Umbilical cord (tissue), 2 donors: Measurements from ENCODE around the gene SLC30A10. TPM values are rescaled to one million over a fixed set of nuclear protein-coding genes. Genes with fewer than 3 reads are reported as not detected.
"Not testable (repeated sequence)": the region's sequence is repeated elsewhere in the genome, so short reads cannot be mapped to it uniquely, and the experiment has no call there.

Experiments used
- DNase-seq: peaks from one replicate; pipeline ENCODE4 v3.0.0-alpha.2; 2015; ENCODE audit warnings: low spot score
- total RNA-seq: library from RNA; depleted of rRNA; stranded (reverse); fragments of >200 nt; gene quantifications from one replicate; pipeline ENCODE4 v1.2.3, GENCODE V29; 2014; ENCODE audit warnings: low replicate concordance; ENCODE audit not compliant: insufficient read depth

The SLC30A10 gene
- 3.6 TPM for total RNA-seq

DNA sequence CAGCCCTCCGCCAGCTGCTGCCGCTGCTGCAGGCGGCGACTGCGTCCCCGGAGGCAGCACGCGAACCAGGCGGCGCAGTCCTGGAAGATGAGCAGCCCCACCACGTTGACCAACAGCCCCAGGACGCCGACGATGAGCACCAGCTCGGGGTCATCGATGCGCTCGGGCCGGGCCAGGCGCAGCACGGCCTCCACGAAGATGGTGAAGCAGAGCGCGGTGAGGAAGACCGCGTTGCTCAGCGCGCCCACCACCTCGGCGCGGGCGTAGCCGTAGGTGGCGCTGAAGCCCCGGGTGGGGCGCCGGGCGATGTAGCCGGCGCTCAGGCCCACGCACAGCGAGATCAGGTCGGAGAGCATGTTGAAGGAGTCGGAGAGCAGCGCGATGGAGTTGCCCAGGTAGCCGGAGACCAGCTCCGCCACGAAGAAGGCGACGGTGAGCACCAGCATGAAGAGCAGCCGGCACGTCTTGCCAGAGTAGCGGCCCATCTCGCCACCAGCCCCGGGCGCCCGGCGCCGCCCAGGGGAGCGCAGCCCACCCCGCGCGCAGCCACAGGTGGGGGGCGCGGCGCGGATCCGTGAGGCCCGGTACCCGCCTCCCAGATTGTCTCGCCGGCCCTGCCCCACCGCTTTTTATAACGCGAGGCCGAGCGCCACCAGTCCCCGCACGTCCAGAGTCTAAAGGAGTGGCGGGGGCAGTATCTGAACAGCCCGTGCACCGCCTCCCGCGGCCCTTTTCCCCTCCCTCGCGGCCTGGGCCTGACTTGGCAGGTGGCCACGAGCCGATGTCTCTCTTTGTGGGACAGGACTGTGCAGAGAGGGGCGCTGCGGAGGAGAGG is at the start of gene SLC30A10:
Gene SLC30A10 (minus strand): TSS at position 602 of the 835 bp plus-strand sequence. CDS start 117 bp downstream, at position 485.
- DNase-seq: no peak

DNA sequence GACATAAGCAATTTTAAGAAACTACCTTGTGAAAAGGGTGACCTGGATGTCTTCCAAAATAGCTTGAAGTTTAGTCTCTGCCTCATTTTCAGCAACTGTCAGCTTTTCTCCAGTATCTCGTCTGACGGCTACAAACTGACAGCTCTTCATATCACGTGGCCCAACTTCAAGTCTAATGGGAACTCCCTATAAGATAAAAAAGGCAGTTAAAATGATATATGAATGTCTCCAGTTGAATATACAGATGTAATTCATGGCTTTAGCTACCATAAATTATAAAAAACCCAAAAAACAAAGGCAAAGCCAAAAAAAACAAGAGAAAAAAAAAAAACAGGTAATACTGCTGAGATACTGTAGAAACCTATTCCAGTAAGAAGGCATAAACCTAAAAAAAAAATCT is 44.9 kb upstream of the SLC30A10 start:
- no peak for DNase-seq

DNA sequence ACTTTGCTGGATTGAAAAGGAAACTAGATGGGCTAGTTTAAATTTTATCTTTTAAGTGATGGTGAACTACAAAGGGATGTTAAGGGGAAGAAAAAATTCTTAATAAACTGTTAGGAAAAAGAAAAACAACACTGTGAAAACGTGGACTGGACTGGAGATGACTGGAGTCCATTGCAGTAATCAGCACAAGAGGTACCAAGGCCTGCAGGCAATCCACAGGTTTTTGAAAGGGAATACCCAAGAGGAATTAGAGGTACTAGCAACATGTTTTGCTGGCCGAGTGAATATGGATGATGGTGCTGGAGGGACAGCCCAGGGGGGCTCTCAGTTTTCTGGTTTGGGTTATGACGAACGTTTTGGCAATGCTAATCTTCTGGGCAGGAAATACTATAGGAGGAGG is 39.0 kb upstream of the SLC30A10 start:
- no peak for DNase-seq

DNA sequence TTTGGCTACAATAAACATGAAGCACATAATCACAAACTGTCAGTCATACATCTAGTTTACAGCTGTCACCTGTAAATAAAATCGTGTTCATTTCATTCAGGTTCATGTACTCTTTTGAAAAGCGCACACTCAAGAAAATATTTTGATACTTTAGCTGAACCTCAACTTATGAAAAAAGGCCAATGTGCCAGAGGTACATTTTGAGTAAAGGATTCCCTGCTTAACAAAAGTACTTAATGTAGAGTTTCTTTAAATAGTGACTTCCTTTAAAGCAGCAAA is 37.7 kb upstream of the SLC30A10 start:
- DNase-seq: no peak

DNA sequence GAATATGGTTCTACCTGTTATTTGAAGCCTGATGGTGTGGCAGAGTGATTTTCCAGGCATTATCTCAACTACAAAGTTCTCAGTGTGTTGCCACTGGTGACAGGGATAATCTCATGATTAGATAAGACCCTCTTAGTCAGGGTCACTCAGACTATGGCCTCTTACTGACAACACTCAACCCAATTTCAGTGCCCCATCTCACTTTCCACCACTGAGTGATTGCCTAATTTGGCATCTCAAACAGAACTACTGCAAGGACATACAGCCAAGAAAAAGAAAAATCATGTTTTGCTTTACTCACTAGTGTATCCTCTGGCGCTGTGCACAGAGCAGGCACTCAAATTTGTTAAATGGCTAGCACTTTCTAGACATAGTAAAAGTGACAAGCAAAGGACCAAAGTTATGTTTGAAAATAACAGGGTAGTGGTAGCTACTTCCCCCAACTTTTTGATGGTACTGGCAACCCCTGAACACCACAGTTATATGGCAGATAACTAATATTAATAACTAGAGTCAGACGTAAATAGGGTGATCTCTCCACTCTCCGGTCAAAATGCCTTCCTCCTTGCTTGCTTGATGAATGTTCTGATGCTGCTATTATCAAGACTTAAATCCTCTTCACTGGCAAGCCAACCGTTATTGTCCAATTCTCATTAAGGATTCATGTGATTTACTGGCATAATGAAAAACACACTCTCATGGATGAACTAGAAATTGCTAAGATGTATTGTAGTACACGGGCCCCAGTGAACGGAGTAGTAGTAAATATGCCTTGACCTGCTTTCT is 37.1 kb upstream of the SLC30A10 start:
- no peak for DNase-seq

DNA sequence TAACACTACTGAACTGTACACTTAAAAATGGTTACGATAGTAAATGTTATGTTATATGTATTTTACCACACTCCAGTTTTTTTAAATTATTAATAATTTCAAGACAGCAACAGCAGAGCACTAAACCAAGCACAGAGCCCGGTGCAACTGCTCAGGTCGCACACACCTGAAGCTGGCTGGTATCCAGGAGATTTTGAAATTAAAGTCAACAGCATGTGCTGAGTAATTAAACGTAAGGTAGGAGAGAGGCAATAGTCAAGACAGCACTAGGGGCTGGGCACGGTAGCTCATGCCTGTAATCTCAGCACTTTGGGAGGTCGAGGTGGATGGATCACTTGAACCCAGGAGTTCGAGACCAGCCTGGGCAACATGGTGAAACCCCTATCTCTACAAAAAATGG is 35.1 kb upstream of the SLC30A10 start:
- no peak for DNase-seq

DNA sequence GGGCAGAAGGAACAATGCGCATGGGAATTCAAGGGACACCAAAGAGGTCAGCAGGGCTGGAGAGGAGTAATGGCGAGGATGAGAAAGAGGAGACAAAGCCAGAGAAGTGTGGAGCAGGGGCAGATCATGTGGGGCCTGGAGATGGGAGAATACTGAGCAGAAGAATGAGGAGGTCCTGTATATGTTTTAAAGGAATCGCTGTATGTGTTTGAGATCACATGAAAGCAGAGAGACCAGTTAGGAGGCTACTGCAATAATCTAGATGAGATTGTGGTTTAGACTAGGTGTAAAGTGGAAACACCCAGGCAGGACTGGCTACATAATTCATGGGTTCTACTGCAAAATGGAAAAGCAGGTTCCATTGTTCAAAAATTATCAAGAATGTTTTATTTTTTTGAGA is 33.3 kb upstream of the SLC30A10 start:
- DNase-seq: no peak

DNA sequence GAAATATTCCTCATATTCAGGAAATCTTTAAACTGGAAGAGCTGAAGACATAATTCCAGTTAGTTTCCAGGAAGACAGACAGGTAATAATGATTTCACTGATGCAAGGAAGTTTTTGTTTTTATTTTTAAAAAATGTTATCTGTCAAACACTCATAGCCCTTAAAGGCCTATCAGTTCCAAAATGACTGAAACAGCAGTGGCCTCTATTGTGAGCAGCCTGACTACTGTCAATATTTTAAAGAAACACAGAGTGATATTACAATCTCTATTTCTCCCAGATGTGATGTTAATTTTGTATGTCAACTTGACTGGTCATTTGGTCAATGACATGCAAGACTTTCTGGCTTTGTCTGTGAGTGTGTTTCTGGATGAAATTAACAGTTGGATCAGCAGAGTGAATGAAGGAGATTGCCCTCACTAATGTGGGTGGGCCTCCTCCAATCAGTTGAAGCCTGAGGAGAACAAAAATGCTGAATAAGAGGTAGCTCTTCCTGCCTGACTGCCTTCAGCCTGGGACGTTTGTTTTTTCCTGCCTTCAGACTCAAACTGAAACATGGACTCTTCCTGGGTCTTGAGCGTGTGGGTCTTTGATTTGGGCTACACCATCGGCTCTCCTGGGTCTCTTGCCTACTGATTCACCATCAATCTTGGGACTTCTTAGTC is 31.3 kb upstream of the SLC30A10 start:
- DNase-seq: no peak

DNA sequence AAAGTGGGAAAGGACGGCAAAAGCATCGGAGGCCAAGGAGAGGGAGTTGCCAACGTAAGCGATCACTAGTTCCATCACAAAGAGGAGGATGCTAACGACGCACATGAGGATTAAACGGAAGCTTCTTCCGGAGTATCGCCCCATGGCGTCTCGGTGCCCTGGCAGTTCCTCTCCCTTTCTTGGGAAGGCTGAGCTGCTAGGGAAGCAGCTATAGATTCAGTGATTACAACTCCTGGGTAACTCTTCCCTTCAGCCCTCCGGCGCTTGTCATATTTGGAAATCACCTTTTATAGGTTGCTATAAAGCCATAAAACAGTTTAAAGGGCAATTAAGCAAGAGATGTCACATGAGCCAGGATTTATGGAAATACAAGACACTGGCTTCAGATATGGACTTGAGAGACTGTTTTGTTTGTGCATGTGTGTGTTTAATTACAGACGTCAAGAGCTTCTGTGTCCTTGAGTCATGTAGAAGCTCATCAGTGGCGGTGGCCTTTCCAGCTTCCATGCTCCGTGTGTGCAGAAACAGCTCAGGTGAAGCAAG is 30.6 kb upstream of the SLC30A10 start:
- no peak for DNase-seq

DNA sequence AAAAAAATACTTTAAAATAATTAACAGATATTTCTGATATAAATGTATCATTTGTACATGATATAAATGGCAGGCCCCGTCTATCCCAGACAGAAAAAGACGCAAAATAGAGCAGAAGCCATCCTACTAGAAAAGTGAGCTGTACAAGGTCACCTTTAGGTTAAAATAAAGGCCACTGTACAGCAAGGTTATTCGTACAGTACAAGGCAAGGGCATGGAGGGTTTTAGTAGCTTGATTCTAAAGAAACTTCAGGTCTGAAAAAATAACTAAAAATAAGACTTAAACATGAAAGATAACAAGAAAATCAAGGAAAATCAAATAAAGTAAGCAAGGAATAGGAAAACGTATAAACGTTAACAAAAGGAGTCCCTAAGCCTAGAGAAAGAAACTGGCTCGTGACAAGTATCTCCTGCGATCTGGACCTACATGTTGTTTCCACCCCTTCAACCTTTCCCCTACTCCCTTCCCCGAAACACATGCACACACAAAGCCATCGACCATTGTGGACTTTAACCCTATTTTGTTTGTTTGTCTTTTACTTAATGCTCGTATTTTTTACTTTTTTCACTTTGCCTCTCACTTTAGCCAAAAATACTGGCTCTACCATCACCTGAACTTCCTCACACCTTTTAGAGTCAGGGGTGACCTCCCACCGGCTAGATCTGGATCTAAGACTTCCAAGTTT is 26.5 kb upstream of the SLC30A10 start:
- DNase-seq: no peak

DNA sequence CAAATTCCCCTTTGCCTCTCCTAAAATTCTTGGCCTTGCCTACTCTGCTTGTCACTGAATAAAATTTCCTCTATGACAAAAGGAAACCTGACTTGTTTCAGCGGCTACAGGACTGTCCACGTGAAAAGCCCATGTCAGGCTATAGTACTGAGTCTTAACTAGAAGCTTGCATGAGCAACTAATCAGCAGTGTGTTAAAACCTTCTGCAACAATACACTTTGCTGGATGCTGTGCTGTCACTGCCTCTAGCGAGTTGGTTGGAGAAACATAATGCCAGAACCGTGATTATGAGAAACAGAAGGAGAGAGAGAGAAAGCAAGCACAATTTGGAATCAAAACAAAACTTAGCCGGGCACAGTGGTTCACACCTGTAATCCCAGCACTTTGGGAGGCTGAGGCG is 25.7 kb upstream of the SLC30A10 start:
- DNase-seq: no peak

DNA sequence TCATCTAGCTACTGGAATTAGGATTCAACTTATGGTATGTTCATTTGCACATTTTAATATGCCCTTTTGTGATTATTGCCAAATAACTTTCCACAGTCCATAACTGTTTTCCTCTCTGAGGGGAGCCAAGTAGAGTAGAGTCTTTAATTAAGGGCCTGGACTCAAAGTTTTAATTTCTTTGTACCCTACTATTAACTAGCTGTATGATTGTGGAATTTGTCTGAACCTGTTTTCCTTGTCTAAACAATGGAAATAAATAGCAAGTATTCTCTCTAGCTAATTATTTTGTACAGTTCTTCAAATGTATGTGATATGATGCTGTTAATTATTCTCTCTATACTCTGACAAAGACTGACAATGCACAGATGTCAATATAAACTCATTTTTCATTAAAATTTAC is 24.0 kb upstream of the SLC30A10 start:
- no peak for DNase-seq

DNA sequence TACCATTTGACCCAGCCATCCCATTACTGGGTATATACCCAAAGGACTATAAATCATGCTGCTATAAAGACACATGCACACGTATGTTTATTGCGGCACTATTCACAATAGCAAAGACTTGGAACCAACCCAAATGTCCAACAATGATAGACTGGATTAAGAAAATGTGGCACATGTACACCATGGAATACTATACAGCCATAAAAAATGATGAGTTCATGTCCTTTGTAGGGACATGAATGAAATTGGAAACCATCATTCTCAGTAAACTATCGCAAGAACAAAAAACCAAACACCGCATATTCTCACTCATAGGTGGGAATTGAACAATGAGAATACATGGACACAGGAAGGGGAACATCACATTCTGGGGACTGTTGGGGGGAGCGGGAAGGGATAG is 20.9 kb upstream of the SLC30A10 start:
- not testable (repeated sequence) for DNase-seq

DNA sequence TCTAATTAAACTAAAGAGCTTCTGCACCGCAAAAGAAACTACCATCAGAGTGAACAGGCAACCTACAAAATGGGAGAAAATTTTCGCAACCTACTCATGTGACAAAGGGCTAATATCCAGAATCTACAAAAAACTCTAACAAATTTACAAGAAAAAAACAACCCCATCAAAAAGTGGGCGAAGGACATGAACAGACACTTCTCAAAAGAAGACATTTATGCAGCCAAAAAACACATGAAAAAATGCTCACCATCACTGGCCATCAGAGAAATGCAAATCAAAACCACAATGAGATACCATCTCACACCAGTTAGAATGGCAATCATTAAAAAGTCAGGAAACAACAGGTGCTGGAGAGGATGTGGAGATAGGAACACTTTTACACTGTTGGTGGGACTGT is 20.4 kb upstream of the SLC30A10 start:
- not testable (repeated sequence) for DNase-seq

DNA sequence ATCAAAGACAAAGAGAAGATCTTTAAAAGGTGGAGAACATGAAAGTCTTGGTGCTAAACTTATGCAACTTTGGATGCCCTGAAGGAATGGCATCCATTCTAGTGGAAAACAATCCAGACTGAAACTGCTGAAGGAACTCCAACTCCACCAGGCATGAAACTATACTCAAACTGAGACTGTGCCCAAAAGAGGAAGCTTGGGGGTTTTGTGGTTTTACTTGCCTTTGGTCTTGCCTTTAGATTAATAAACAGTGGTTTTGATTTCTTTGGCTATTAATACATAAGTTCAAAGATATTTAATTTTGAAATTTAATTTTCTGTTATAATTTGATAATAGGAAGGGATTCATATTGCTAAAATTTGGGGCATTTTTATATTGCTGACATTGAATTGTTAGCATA is 17.4 kb upstream of the SLC30A10 start:
- DNase-seq: no peak

DNA sequence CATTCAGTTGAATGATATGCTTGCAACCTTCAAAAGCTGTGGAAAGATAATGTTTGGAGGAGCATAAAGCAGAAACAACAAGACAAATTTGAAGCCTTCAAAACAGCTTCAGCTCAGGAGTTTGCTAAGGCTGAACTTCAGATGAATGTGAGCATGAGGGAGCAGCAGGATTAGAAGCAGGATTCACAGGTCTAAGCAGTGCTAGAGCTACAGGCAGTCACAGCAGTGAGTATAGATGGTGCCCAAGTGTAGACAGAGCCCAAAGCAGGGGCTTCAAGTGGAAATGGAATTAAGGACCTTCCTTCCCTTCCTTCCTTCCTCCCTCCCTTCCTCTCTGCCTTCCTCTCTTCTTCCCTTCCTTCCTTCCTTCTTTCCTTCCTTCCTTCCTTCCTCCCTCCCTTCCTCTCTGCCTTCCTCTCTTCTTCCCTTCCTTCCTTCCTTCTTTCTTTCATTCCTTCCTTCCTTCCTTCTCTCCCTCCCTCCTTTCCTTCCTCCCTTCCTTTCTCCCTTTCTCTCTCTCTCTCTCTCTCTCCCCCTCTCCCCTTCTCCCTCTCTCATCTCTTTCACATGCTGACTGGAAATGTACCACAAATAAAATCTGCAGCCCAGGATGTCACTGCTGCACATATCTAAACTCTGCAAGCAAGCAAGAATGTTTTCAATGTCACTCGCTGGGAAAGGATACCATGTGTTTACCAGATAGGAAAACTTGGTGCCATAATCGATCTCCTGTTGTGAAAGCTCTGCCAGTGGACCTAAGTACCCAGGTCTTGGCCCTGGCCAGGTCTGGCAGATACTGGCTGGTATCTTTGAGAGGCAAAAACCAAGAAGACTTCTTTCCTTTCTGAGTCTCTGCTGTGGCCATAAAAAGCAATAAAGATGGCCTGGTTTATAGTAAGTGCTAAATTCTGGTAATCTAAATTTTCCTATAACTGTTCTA is 13.1 kb upstream of the SLC30A10 start:
- no peak for DNase-seq

DNA sequence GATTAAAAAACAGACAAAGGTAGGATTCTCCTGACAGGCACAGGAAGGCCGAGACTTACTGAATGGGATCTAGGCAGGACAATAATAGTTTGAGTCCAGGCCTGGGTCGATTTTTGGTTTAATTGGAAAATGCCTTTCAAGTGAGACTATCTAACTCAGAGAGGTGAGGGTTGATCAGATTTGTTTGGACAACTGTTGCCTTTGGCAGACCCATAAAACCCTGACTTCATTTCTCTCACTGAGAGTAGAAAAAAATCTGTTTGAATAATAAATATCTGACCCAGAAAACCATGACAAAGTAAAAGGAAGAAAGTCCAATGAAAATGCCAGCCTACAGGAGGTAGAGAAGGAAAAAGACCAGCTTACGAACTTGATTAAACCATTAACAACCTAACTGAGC is 12.3 kb upstream of the SLC30A10 start:
- DNase-seq: no peak

DNA sequence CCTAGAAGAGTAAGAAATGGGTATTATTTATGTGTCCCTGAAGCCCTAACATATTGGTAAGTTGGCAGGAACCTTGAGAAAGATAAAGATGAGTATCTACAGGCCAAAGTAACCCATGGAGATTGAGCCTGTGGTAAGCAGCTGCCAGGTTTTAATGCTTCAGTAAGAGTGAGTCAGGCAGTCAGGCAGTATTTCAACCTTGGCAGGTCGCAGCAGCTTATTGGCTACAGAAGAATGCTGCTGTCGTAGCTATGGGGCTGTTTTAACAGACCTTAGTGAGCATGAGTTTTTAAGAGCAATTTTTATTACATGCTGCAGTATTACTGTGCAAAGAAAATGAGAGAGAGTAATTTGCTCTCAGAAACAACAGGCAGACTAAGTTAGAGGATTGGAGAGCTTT is 10.3 kb upstream of the SLC30A10 start:
- peak; percentile 93 for DNase-seq

DNA sequence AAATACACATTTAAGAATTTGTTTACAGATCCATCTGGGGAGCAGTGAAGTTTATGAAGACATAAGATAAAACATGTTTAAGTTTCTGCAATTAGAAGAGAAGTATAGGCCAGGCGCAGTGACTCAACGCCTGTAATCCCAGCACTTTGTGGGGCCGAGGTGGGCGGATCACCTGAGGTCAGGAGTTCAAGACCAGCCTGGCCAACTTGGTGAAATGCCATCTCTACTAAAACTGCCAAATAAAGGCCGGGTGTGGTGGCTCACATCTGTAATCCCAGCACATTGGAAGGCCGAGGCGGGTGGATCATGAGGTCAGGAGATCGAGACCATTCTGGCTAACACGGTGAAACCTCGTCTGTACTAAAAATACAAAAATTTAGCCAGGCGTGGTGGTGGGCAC is 5.4 kb upstream of the SLC30A10 start:
- DNase-seq: not testable (repeated sequence)

DNA sequence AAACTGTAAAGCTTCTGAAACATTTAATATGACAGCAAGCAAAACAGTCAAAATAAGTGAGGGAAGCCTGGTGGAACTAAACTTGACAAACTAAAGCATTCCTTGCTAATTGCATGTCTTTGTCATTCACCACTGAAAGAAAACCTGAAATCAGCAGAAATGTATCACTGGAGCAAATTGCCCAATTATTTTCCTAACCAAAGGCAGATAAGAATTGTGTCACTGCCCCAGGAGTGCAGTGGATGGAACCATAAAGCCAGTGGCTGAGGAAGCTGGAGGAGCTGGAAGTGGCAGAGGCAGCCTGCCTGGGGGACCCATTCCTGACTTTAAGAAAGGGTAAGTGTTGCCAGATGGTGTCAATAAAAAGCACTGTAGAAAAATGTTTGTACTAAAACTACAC is 2.7 kb upstream of the SLC30A10 start:
- no peak for DNase-seq

DNA sequence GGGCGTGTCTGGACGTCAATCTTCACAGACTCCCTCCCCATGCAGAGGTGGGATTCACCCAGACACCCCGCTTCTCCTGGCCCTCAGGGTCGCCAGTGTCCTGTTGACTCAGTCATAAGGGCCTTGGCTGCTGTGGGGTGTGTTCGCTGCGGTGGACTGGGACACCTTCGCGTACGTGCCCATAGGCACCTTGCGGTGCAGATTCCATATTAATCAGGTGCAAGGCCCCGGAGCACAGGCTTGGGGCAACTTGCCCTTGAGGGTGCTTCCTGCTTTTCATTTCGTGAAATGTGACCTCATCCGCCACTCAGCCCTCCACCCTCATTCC is 398 bp upstream of the SLC30A10 start:
- DNase-seq: no peak
